ENCODE data around the gene MPND.

Gene MPND

DNA sequence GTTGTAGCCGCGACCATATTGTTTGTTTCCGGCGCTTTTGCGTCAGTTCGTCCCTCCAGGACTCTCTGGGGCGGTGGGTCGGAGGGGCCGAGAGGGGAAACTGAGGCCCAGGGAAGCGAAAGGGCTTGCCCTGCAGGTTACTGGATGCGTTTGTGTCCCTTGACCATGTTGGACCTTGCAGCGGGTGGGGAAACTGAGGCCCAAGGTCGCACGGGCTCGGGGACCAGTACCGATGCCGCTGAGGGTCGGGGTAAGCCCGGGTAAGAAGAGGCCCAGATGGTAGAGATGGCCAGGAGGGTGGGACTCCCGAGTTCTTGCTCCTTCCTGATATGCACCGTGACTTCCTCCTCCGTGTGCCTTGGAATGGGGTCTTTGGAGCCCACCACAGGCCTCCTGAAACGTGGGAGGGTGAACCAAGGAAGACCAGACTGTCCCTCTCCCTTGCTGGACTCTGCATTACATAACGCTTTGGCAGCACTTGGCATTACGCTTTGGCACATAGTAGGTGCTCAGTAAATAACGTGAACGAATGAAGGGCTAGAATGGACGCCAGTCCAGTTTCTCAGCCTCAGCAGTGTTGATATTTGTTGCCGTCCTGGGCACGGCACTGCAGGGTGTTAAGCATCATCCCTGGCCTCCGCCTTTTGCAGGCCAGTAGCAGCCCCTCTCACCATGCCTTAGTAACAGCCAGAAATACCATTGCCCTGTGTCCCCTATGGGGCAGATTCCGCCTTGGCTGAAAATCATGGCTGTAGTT, 59.8 kb downstream of the MPND start:
- ATAC-seq, result no peak
- no peak for DNase-seq

DNA sequence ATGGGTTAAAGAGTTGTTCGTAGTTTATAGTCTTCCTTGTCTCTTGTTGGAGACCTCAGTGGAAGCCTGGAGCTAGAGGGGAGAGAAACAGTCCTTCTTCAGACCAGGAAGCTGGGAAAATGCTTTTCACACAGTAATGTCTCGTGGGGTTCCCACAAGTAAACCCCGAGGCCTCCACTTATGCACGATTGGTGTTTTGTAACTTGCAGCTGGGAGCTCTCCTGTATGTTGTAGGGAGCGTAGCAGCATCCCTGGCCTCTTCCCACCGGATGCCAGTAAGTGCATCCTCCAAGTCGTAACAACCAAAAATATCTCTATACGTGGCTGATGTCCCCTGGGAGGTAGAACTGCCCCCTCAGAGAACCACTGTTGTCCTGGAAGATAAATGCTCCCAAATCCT, 62.6 kb downstream of the MPND start:
- no peak for ATAC-seq
- DNase-seq, result no peak

DNA sequence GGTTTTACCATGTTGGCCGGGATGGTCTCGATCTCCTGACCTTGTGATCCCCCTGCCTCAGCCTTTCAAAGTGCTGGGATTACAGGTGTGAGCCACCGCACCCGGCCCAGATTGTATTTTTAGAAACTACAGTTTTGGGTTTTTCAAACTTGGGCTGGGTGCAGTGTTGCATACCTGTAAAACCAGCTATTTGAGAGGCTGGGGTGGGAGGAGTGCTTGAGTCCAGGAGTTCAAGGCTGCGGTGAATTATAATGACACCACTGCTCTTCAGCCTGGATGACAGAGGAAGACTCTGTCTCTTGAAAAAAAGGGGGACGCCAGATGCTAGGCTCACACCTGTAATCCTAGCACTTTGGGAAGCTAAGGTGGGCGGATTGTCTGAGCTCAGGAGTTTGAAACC, 63.3 kb downstream of the MPND start:
- DNase-seq (no peak), ATAC-seq (no peak)

DNA sequence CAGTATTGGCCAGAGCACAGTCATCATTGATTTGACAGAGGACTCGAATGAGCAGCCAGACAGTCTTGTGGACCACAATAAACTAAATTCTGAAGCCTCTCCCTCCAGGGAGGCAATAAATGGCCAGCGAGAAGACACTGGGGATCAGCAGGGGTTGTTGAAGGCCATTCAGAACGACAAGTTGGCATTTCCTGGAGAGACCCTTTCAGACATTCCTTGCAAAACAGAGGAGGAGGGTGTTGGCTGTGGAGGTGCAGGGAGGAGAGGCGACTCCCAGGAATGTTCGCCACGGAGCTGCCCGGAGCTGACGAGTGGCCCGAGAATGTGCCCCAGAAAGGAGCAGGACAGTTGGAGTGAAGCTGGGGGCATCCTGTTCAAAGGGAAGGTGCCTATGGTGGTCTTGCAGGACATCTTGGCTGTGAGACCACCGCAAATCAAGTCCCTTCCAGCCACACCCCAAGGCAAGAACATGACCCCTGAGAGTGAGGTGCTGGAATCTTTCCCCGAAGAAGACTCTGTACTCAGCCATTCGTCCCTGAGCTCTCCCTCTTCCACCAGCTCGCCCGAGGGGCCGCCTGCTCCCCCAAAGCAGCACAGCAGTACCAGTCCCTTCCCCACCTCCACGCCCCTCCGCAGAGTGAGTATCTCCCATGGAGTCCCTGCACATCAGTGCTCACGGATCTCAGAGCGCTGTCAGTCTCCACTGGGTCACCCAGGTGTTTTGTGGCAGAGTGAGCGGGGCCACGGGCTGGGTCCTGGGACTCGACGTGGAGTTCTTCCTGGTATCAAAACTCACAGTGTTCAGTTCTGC, 66.0 kb downstream of the MPND start:
- no peak for DNase-seq
- ATAC-seq, result no peak
